GM21786 (cell line): ENCODE data around the gene PADI1.
"Not testable (repeated sequence)": the region's sequence is repeated elsewhere in the genome, so short reads cannot be mapped to it uniquely, and the experiment has no call there.

Experiments
- ATAC-seq: cut with Tn5 transposase; IDR thresholded peaks from one replicate; pipeline ENCODE4 v1.9.1; 2021; ENCODE audit not compliant: unreplicated experiment

The PADI1 gene

GRCh38 chr1:17239420-17239819, 34.5 kb downstream of the PADI1 start:
- no peak for ATAC-seq

DNA sequence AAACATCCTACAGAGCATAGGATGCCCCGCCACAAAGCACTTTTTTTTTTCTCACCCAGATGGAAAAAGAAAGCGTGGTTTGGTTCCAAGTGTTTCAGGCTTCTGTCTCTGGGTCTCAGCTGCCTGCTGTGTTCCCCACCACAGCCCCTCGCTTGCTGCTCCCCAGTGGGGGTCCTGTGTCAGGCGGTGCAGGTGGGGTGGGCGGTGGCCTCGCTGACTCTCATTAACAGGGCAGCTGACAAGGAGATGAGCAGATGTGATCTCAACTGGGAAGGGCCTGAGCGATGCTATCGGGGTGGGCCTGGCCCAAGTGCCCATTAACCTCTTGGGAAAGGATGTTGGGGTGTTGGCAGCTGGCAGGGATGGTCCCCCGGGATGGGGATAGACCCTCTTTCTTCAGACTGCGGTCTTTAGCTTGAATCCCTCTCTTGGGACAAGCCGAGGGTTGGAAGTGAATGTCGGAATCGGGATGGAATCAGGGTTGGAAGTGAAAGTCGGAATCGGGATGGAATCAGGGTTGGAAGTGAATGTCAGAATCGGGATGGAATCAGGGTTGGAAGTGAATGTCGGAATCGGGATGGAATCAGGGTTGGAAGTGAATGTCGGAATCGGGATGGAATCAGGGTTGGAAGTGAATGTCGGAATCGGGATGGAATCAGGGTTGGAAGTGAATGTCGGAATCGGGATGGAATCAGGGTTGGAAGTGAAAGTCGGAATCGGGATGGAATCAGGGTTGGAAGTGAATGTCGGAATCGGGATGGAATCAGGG, 36.3 kb downstream of the PADI1 start:
- not testable (repeated sequence) for ATAC-seq

GRCh38 chr1:17241780-17242074, 36.8 kb downstream of the PADI1 start:
- not testable (repeated sequence) for ATAC-seq

DNA sequence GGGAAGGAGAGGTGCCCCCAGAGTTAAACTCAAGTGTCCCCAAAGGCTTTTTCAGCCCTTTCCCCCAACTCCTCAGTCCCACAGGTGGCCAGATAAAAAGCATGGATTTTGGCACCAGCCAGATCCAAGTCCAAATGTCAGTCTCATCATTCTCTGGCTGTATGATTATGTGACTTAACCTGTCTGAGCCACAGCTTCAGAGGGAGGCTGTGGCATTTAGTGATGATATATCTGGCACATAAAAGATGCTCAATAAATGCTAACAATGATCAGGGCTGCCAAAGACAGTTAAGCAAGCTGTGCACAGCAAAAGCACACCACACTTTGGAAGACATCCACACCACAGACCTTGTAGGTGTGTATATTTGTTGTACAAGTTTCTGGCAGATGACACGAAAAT, 38.3 kb downstream of the PADI1 start:
- ATAC-seq = no peak

DNA sequence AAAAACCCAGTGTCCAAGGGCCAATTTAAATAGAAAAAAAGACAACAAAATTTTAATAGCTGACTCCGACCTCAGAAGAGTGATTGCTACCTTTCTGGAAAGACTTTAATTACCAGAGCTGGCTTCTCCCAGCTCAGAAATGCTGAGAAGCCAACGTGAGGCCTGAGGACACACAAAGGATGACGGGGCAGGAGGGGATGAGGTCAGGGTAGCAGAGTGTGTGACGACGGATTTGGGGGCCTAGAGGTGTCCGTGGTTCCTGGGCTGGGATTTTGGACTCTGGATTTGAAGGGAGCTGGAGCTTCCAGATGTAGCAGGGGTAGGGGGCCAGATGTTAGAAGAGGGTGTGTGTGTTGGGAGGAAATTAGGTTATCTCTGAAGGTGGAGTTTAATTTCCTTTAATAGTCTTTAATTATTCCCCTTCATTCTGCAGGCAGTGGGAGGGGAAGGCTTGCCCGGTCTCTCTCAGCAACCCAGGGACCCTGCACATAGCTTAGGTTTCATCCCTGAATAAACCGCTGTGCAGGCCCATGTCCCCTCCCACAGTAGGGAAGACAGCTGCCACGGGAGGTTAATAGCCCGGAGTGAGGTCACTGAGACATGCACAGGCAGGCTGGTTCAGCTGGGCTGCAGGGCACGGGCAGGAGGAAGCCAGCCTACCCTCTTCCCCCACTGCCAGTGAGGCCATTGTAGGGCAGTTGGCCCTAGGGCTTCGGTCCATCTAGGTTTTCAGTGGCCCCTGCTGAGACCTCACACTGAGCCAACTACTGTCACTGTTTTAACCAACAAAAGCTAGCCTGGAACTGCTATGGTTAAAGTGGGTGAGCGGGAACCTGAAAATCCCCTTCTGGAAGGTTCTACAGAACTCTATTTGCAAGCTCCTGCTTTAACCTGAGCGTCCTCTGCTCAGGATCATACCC, 40.2 kb downstream of the PADI1 start:
- no peak for ATAC-seq

DNA sequence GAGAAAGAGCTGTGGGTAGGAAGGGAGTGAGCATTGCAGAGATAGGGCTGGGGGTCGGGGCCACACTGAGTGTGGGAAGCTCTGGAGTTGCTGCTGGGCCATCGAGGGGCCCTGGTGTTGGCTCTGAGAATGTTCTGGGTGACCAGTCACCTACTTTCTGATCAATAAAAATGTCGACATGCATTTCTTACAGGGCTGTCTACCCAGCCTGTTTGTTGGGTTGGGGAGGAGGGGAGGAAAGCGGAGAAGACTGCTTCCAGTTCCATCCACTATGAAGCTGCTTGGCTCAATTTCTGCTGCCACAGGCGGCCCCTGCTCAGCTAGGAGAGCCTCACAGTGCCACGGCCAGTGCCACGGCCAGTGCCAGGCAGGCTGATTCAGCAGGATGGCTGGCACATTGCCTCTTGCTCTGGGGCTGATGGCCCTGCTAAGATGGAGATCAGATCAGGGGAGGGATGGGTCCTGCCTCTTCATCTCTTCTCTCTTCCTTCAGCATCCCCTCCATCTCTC, 40.9 kb downstream of the PADI1 start:
- ATAC-seq = no peak

DNA sequence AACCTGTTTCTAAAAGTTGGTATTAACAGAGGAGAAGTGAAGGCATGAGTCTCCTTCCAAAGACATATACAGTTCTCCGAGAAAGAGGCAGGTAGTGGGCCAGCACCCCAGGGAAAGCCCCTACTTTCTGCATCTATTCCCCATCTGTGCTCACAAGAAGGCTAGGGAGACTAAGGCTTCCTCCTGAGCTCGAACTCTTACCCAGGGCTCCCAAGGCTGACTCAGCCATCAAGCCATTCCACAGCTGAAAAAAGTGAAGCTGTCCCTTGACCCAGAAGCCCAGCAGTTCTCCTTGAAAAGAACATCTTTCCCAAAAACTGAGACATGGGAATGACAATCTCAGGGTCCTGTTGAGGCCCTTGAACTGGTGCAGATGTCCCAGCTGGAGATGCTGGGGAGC, 42.0 kb downstream of the PADI1 start:
- no peak for ATAC-seq

DNA sequence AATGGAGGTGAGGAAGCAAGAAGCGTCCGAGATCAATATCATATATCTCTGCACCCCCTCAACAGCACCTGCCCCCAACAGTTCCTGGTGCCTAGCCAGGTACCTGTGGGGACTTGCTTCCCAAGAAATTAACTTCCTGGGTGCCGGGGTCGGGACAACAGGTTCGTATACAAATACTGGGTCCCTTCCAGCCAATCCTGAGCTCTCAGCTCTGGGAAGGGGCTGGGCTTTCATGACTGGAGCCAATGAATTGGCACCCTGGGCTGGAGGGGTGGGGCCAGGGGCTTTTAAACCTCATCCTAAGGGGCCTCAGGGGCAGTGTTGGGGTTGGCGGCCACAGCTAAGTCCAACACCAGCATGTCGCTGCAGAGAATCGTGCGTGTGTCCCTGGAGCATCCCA, 43.9 kb downstream of the PADI1 start, which contains the start of gene PADI3:
Gene PADI3, plus strand, starts transcription at position 318 of the 400 bp plus-strand sequence. Its CDS starts 40 bp downstream, at position 358.
- no peak for ATAC-seq

GRCh38 chr1:17250601-17251000, 45.7 kb downstream of the PADI1 start:
- no peak for ATAC-seq

DNA sequence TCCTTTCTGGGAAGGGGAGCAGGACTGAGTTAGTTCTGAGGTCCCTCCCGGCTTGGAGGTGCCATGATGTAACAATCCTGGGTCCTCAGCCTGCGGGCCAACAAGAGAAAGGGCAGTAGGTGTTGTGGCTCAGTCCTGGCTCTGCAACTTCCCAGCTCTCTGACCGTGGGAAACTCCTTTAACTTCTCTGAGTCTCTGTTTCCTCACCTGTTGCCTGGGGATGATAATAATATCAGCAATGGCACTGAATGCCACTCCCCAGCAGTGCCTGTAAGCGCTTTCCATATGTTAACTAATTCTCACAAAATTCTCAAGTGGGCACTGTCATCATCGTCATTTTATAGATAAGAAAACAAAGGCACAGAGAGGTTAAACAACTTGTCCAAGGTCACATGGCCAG, 46.3 kb downstream of the PADI1 start:
- no peak for ATAC-seq

- ATAC-seq = no peak
These were observed 46.9 kb downstream of the PADI1 start for GRCh38 chr1:17251701-17252376.

GRCh38 chr1:17255336-17255735, 50.4 kb downstream of the PADI1 start:
- ATAC-seq = no peak

- ATAC-seq = no peak
These were observed 53.3 kb downstream of the PADI1 start for GRCh38 chr1:17258116-17258757.

DNA sequence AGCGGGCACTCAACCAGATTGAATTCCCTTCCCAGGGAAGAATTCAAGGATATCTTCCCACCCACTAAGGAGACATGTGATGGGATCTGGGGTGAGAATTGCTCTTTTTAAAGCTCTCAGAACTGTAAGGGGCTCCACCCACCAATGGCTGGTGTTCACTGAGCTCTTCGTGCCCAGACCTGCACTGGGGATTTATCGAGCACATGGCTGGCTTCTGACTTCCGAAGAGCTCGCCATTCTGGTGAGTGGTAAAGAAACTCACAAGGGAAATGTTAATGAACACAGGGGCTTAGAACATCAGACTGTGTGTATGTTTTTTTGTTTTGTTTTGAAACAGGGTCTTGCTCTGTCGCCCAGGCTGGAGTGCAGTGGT, 53.8 kb downstream of the PADI1 start:
- no peak for ATAC-seq

- no peak for ATAC-seq
These were observed 54.4 kb downstream of the PADI1 start for GRCh38 chr1:17259233-17259873.

DNA sequence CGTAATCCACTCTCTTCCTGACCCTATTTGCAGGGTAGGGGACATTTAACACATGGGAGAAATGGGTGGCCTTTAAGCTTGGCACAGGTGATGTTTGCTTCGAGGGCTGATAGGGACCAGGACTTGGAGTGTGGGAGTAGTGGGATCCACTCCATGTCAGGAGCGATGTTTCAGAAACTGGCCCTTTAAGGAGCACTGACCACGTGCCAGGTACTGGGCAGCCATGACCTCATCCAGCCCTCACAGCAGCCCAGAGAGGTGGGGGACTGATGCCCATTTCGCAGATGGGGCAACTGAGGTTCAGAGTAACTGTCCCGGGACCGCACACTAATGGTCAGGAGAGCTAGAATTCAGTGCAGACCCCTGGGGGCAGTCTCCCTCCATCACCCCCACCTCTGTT, 55.3 kb downstream of the PADI1 start:
- no peak for ATAC-seq

GRCh38 chr1:17260738-17261137, 55.8 kb downstream of the PADI1 start:
- ATAC-seq = no peak

GRCh38 chr1:17263936-17264335, 59.0 kb downstream of the PADI1 start:
- ATAC-seq = no peak

GRCh38 chr1:17264470-17264869, 59.5 kb downstream of the PADI1 start:
- ATAC-seq = no peak

GRCh38 chr1:17265162-17265561, 60.2 kb downstream of the PADI1 start:
- ATAC-seq = no peak

DNA sequence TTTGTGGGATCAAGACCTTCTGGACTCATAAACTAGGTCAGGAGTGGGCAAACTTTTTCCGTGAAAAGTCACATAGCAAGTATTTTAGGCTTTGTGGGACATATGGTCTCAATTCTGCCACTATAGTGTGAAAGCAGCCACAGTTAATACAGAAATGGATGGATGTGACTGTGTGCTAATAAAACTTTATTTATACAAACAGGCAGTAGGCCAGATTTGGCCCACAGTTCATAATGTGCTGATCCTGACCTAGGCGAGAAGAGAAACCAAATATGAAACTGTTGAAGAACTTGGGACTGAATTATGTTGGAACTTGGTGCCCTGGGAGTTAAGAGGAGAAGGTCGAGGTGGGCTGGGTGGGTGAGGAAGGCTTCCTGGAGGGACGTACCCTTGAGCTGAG, 61.0 kb downstream of the PADI1 start:
- no peak for ATAC-seq
